Esophagus squamous epithelium (tissue), 4 donors: Measurements from ENCODE around the gene CSNK2A2.

ENCODE experiments used
- POLR2A ChIP-seq, 4 donors: fragments of 450-650 bp; IDR thresholded peaks; one replicate each; pipeline ENCODE4 v1.6.1; 2017; ENCODE audit warnings: antibody characterized with exemption in 4 of 4, mild to moderate bottlenecking in 4 of 4, moderate library complexity in 3 of 4
- TF ChIP-seq, protein P1 (sequence below), 6 experiments: fragments of 450-650 bp in 4 of 6; fragments of 200-600 bp in 2 of 6; sonication (generic) in 2 of 6; IDR thresholded peaks; one replicate each; pipeline ENCODE4 v1.5.1; 2016 to 2019; ENCODE audit warnings: antibody characterized with exemption in 6 of 6, mild to moderate bottlenecking in 4 of 6, moderate library complexity in 4 of 6

DNA sequence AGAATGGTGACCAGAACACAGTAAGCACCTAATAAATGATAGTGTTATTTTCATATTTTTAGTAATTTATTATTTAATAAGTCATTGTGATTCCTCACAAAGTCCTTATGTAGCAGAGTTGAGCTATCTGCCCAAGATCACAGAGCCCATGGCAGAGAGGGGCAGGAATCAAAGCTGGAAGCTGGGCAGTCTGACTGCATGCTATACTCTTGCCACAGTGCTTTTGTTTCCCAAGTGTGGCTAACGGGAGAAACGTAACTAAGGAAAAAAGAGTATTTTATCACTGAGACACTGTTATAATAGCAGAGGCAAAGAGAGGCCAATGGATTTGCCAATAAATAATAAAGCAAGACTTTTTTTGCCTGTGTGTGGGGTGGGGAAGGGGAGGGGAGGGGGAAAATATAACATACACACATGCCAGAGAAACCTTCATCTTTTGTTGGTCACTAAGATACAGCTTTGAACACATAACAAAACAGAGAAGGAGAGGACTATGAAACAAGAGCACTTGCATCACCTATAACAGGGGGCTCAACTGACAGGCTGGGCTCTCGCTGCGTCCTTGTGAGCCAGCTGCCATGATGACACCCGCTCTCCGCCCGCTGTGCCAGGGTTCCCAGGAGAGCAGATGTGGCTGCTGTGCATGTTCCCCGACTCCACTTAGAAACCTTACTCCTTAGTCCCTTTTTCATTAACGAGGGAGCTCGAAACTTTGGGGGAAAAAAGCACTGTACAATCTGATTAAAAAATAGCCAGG lies 10.1 kb downstream of the CSNK2A2 start:
- TF ChIP-seq, protein P1, sequence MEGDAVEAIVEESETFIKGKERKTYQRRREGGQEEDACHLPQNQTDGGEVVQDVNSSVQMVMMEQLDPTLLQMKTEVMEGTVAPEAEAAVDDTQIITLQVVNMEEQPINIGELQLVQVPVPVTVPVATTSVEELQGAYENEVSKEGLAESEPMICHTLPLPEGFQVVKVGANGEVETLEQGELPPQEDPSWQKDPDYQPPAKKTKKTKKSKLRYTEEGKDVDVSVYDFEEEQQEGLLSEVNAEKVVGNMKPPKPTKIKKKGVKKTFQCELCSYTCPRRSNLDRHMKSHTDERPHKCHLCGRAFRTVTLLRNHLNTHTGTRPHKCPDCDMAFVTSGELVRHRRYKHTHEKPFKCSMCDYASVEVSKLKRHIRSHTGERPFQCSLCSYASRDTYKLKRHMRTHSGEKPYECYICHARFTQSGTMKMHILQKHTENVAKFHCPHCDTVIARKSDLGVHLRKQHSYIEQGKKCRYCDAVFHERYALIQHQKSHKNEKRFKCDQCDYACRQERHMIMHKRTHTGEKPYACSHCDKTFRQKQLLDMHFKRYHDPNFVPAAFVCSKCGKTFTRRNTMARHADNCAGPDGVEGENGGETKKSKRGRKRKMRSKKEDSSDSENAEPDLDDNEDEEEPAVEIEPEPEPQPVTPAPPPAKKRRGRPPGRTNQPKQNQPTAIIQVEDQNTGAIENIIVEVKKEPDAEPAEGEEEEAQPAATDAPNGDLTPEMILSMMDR (IDR thresholded peaks at IDR 0.05) = no peak
- no peak for TF ChIP-seq POLR2A (IDR thresholded peaks at IDR 0.05)
